ENCODE data around the gene HEBP1. TPM values are rescaled to one million over a fixed set of nuclear protein-coding genes. Genes with fewer than 3 reads are reported as not detected.

HEBP1 gene
- total RNA-seq, 4 donors from 2014 or later: 68.5 to 196 (median 184) TPM

GRCh38 chr12:12925388-12925787 is 74.7 kb downstream of the HEBP1 start:
- H3K9me3 ChIP-seq: no peaks in the 10 kb centered on the region
- no peak for DNase-seq
- H3K27me3 ChIP-seq: no peaks in the 10 kb centered on the region
- no peak overlapping the region for H3K27ac ChIP-seq
- no peak overlapping the region for H3K4me3 ChIP-seq
- no peak for TF ChIP-seq POLR2A (IDR thresholded peaks at IDR 0.05)
- TF ChIP-seq CTCF (IDR thresholded peaks at IDR 0.05): no peak
- H3K4me1 ChIP-seq: peaks cover 0 to 9% (median 0%) of the 10 kb centered on the region in 4 donors
- no peaks in the 10 kb centered on the region for H3K36me3 ChIP-seq

Small RNAs within 50 kb of the gene (small RNA-seq; reads per million reads assigned to genes)
- 0.06 to 0.38 reads per million in 2 donors for gene RF00604

Other genes starting within 250 kb of the HEBP1 start
- gene APOLD1, start 214.6 kb downstream of the HEBP1 start, total RNA-seq: 10 to 100 TPM in 1 of 4 donors, 1 to 10 TPM in 3; 2.3 to 14.9 (median 5.6) TPM
- gene DDX47, start 186.9 kb downstream of the HEBP1 start, total RNA-seq: 10 to 100 TPM; 23.5 to 39.9 (median 33.1) TPM
- gene GPRC5A, start 108.7 kb downstream of the HEBP1 start, total RNA-seq: 100 to 1,000 TPM in 1 of 4 donors, 10 to 100 TPM in 3; 16.5 to 106 (median 91.1) TPM
- 1 to 10 TPM in 1 of 4 donors, not detected in 3; 1.3 TPM for gene GPRC5D, start 48.1 kb downstream of the HEBP1 start, total RNA-seq
- 1 to 10 TPM; 6.5 to 9.1 (median 7.2) TPM for gene FAM234B, start 44.1 kb upstream of the HEBP1 start, total RNA-seq
- gene GSG1, start 103.4 kb upstream of the HEBP1 start, total RNA-seq: 1 to 10 TPM in 1 of 4 donors, not detected in 3; 1.1 TPM
- 100 to 1,000 TPM in 1 of 4 donors, 10 to 100 TPM in 3; 37.1 to 110 (median 87.3) TPM for gene EMP1, start 196.5 kb upstream of the HEBP1 start, total RNA-seq

Data from Peyer's patch (tissue), 4 donors.